GM12878 (cell line): ENCODE measurements around the gene CDKL5. TPM values are rescaled to one million over a fixed set of nuclear protein-coding genes. Genes with fewer than 3 reads are reported as not detected.

Source experiments
- ATF2 ChIP-seq: IDR thresholded peaks from 2 replicates; pipeline ENCODE4 v1.6.1; 2012; ENCODE audit warnings: low read length, inconsistent platforms
- ATF7 ChIP-seq: fragments of 450-650 bp; IDR thresholded peaks from 2 replicates; pipeline ENCODE4 v1.6.1; 2016; ENCODE audit warnings: low read depth, mild to moderate bottlenecking
- CHD1 ChIP-seq: IDR thresholded peaks from 2 replicates; pipeline ENCODE4 v1.6.1; 2012; ENCODE audit warnings: low read depth, low read length, improper control_type of control experiment
- CREB1 ChIP-seq: IDR thresholded peaks from 2 replicates; pipeline ENCODE4 v1.6.1; 2012; ENCODE audit warnings: low read depth, mild to moderate bottlenecking, inconsistent platforms
- GATAD2B ChIP-seq: fragments of 450-650 bp; conservative IDR thresholded peaks from 2 replicates; pipeline ENCODE4 v1.6.1; 2017; ENCODE audit warnings: low read depth, mild to moderate bottlenecking, moderate library complexity
- JUNB ChIP-seq: IDR thresholded peaks from 2 replicates; pipeline ENCODE4 v1.6.1; 2016; ENCODE audit warnings: antibody characterized with exemption, mild to moderate bottlenecking
- KLF5 ChIP-seq: fragments of 450-650 bp; IDR thresholded peaks from 2 replicates; pipeline ENCODE4 v1.6.1; 2014; ENCODE audit warnings: mild to moderate bottlenecking; ENCODE audit not compliant: partially characterized antibody
- MLLT1 ChIP-seq: fragments of 450-650 bp; IDR thresholded peaks from 2 replicates; pipeline ENCODE4 v1.6.1; 2016; ENCODE audit warnings: mild to moderate bottlenecking
- NFYB ChIP-seq: IDR thresholded peaks from 2 replicates; pipeline ENCODE4 v1.6.1; 2011; ENCODE audit warnings: low read depth, mild to moderate bottlenecking, low read length, improper control_type of control experiment, moderate library complexity; ENCODE audit not compliant: insufficient read depth
- PBX3 ChIP-seq: IDR thresholded peaks from 2 replicates; pipeline ENCODE4 v1.6.1; 2011; ENCODE audit warnings: mild to moderate bottlenecking, low read depth, low read length, moderate library complexity; ENCODE audit not compliant: insufficient replicate concordance
- PML ChIP-seq: IDR thresholded peaks from 2 replicates; pipeline ENCODE4 v1.6.1; 2012; ENCODE audit warnings: low read length, inconsistent platforms
- POLR2AphosphoS2 ChIP-seq: IDR thresholded peaks from 2 replicates; pipeline ENCODE4 v1.6.1; 2011; ENCODE audit warnings: low read depth, mild to moderate bottlenecking, low read length, improper control_type of control experiment, moderate library complexity
- SMC3 ChIP-seq: IDR thresholded peaks from 2 replicates; pipeline ENCODE4 v1.6.1; 2011; ENCODE audit warnings: low read length, improper control_type of control experiment, borderline replicate concordance
- SREBF1 ChIP-seq: IDR thresholded peaks from 2 replicates; pipeline ENCODE4 v1.6.1; 2012; ENCODE audit warnings: mild to moderate bottlenecking, low read length
- SRF ChIP-seq, 2 experiments: IDR thresholded peaks; 2 replicates each; pipeline ENCODE4 v1.6.1; 2011; ENCODE audit warnings: low read depth in 2 of 2, low read length in 2 of 2, mild to moderate bottlenecking in 1 of 2, moderate library complexity in 1 of 2
- STAT1 ChIP-seq: fragments of 450-650 bp; conservative IDR thresholded peaks from 2 replicates; pipeline ENCODE4 v1.6.1; 2014; ENCODE audit warnings: antibody characterized with exemption, mild to moderate bottlenecking
- STAT3 ChIP-seq: IDR thresholded peaks from 2 replicates; pipeline ENCODE4 v1.6.1; 2011; ENCODE audit warnings: low read depth, low read length, improper control_type of control experiment
- TCF3 ChIP-seq: IDR thresholded peaks from 2 replicates; pipeline ENCODE4 v1.6.1; 2012; ENCODE audit warnings: low read depth, mild to moderate bottlenecking, low read length, borderline replicate concordance; ENCODE audit not compliant: insufficient read depth
- ZBTB11 ChIP-seq: fragments of 450-650 bp; formaldehyde crosslinking; IDR thresholded peaks from 2 replicates; pipeline ENCODE4 v1.5.0; 2022; ENCODE audit warnings: mild to moderate bottlenecking, missing genetic modification characterization
- ZNF622 ChIP-seq: fragments of 450-650 bp; IDR thresholded peaks from 2 replicates; pipeline ENCODE4 v1.6.1; 2017; ENCODE audit warnings: mild to moderate bottlenecking, inconsistent platforms
- polyA plus RNA-seq, 11 experiments: library from polyadenylated mRNA; depleted of rRNA in 4 of 11; unstranded in 6 of 11; stranded (reverse) in 5 of 11; fragments of >200 nt; fragmentation: Nextera tagmentation in 4 of 11; fragmentation: Illumina TruSeq in 1 of 11; extraction: Ambion mirVana in 4 of 11; extraction: Trizol in 1 of 11; gene quantifications; 1 replicate in 1 of 11; 2 replicates in 10 of 11; pipeline versions ENCODE4 v1.2.1 to v1.2.3, GENCODE V29; 2011 to 2016; ENCODE audit warnings: inconsistent platforms in 2 of 11, missing spikeins in 2 of 11, low read depth in 1 of 11
- total RNA-seq, 4 experiments: library from RNA; depleted of rRNA in 3 of 4; stranded (reverse); fragments of >200 nt in 3 of 4; fragmentation: Illumina TruSeq in 1 of 4; extraction: Trizol in 1 of 4; gene quantifications; 2 replicates each; pipeline versions ENCODE4 v1.2.1 to v1.2.3, GENCODE V29; 2013 to 2021

The CDKL5 gene
- total and polyA plus RNA-seq, 10 of the 15 experiments (the other 5 are each of a cell fraction or from before 2014, with no cell fraction given), result 1.4 to 14.5 (median 6.3) TPM

GRCh38 chrX:18674788-18675735 is 249.7 kb downstream of the CDKL5 start (continued):
- TF ChIP-seq ZBTB11 (CRISPR knock-in tag) (0 out of 2 replicates have a peak, but pooled peaks have one; percentile 31), POLR2AphosphoS2 (no peak), SREBF1 (no peak), GATAD2B (no peak; the same call in none of the 2 replicates), CREB1 (no peak), MLLT1 (no peak), CHD1 (no peak), PML (no peak), SRF (IDR thresholded peaks at IDR 0.05; ENCODE audit: low read depth in 2 of 2, low read length in 2 of 2) (no peak), TCF3 (no peak), STAT1 (no peak), ATF2 (no peak; the same call in 1 of the 2 replicates), PBX3 (no peak), STAT3 (no peak), SMC3 (no peak), ZNF622 (no peak), NFYB (no peak), KLF5 (no peak), JUNB (no peak), ATF7 (no peak)
